C4-2B (cell line): ENCODE measurements around the gene FAM90A1.
"Not testable (repeated sequence)": the region's sequence is repeated elsewhere in the genome, so short reads cannot be mapped to it uniquely, and the experiment has no call there.

Experiments
- H3K27ac ChIP-seq: fragments of 450-650 bp; 2 replicates; pipeline ENCODE4 v1.5.1; 2017
- CTCF ChIP-seq: fragments of 450-650 bp; conservative IDR thresholded peaks from 2 replicates; pipeline ENCODE4 v1.5.1; 2017; ENCODE audit warnings: mild to moderate bottlenecking
- ZFX ChIP-seq: fragments of 450-650 bp; IDR thresholded peaks from 2 replicates; pipeline ENCODE4 v1.6.1; 2017

FAM90A1 gene

GRCh38 chr12:8233935-8234495 is 6.6 kb upstream of the FAM90A1 start:
- H3K27ac ChIP-seq: not testable (repeated sequence)

GRCh38 chr12:8233300-8233855 is 6.0 kb upstream of the FAM90A1 start:
- not testable (repeated sequence) for H3K27ac ChIP-seq

- TF ChIP-seq CTCF: peak; percentile 88
- not testable (repeated sequence) for H3K27ac ChIP-seq
Observed at GRCh38 chr12:8231666-8232608, 4.5 kb upstream of the FAM90A1 start.

- not testable (repeated sequence) for H3K27ac ChIP-seq
Observed at GRCh38 chr12:8231049-8231448, 3.6 kb upstream of the FAM90A1 start.

- not testable (repeated sequence) for H3K27ac ChIP-seq
Observed at GRCh38 chr12:8229486-8229885, 2.1 kb upstream of the FAM90A1 start.

- not testable (repeated sequence) for H3K27ac ChIP-seq
Observed at GRCh38 chr12:8228607-8229006, 1.2 kb upstream of the FAM90A1 start.

- H3K27ac ChIP-seq: peak overlapping the region; percentile 60
Observed at GRCh38 chr12:8227732-8228077, 287 bp upstream of the FAM90A1 start.

- H3K27ac ChIP-seq: no peak overlapping the region
- TF ChIP-seq ZFX (no peak), CTCF (no peak)
Observed at GRCh38 chr12:8226355-8226754, 1.1 kb downstream of the FAM90A1 start.

GRCh38 chr12:8224782-8225181 is 2.6 kb downstream of the FAM90A1 start:
- not testable (repeated sequence) for H3K27ac ChIP-seq

GRCh38 chr12:8223646-8224045 is 3.8 kb downstream of the FAM90A1 start:
- not testable (repeated sequence) for H3K27ac ChIP-seq

GRCh38 chr12:8222303-8222702 is 5.1 kb downstream of the FAM90A1 start:
- H3K27ac ChIP-seq: not testable (repeated sequence)

- H3K27ac ChIP-seq: not testable (repeated sequence)
Observed at GRCh38 chr12:8221844-8222243, 5.6 kb downstream of the FAM90A1 start.

GRCh38 chr12:8221375-8221774 is 6.0 kb downstream of the FAM90A1 start:
- H3K27ac ChIP-seq: not testable (repeated sequence)

GRCh38 chr12:8218711-8219382 is 8.6 kb downstream of the FAM90A1 start:
- not testable (repeated sequence) for H3K27ac ChIP-seq

GRCh38 chr12:8197685-8198308 is 29.6 kb downstream of the FAM90A1 start:
- not testable (repeated sequence) for H3K27ac ChIP-seq
